ENCODE results near the gene GPC5. TPM values are rescaled to one million over a fixed set of nuclear protein-coding genes. Genes with fewer than 3 reads are reported as not detected.

The GPC5 gene
- total and polyA plus RNA-seq, 11 donors = 0.14 to 2.9 (median 0.84) TPM; not detected in 1

- DNase-seq (no peak), ATAC-seq (no peak)
- no peak overlapping the region for H3K4me3 ChIP-seq
- no peaks in the 10 kb centered on the region for H3K9me3 ChIP-seq
- no peak for TF ChIP-seq POLR2A (IDR thresholded peaks at IDR 0.05)
- TF ChIP-seq, protein P1, sequence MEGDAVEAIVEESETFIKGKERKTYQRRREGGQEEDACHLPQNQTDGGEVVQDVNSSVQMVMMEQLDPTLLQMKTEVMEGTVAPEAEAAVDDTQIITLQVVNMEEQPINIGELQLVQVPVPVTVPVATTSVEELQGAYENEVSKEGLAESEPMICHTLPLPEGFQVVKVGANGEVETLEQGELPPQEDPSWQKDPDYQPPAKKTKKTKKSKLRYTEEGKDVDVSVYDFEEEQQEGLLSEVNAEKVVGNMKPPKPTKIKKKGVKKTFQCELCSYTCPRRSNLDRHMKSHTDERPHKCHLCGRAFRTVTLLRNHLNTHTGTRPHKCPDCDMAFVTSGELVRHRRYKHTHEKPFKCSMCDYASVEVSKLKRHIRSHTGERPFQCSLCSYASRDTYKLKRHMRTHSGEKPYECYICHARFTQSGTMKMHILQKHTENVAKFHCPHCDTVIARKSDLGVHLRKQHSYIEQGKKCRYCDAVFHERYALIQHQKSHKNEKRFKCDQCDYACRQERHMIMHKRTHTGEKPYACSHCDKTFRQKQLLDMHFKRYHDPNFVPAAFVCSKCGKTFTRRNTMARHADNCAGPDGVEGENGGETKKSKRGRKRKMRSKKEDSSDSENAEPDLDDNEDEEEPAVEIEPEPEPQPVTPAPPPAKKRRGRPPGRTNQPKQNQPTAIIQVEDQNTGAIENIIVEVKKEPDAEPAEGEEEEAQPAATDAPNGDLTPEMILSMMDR (IDR thresholded peaks at IDR 0.05) = no peak
- intact Hi-C loops (cut with DNase I) = no loop called here
- no peaks in the 10 kb centered on the region for H3K27me3 ChIP-seq
- no peak overlapping the region for H3K27ac ChIP-seq
- 63 to 70% (median 66%) methylated on average over 3 of the region's 3 CpGs for whole genome bisulfite sequencing, 4 donors
- H3K36me3 ChIP-seq = no peaks in the 10 kb centered on the region
- no peaks in the 10 kb centered on the region for H3K4me1 ChIP-seq
These were observed 286.3 kb downstream of the GPC5 start for GRCh38 chr13:91684746-91685145.

- Histone ChIP-seq H3K36me3 (no peaks in the 10 kb centered on the region), H3K4me1 (no peaks in the 10 kb centered on the region), H3K27ac (no peak overlapping the region), H3K4me3 (no peak overlapping the region), H3K9me3 (no peaks in the 10 kb centered on the region), H3K27me3 (no peaks in the 10 kb centered on the region)
- no peak for DNase-seq
- WGBS, 4 donors = 53 to 60% (median 59%) methylated on average over 6 of the region's 6 CpGs
- intact Hi-C loops (cut with DNase I) = no loop called here
- no peak for ATAC-seq
- TF ChIP-seq POLR2A (IDR thresholded peaks at IDR 0.05) = no peak
- TF ChIP-seq, protein P1 (IDR thresholded peaks at IDR 0.05) = no peak
These were observed 292.5 kb downstream of the GPC5 start for GRCh38 chr13:91690944-91691343.

DNA sequence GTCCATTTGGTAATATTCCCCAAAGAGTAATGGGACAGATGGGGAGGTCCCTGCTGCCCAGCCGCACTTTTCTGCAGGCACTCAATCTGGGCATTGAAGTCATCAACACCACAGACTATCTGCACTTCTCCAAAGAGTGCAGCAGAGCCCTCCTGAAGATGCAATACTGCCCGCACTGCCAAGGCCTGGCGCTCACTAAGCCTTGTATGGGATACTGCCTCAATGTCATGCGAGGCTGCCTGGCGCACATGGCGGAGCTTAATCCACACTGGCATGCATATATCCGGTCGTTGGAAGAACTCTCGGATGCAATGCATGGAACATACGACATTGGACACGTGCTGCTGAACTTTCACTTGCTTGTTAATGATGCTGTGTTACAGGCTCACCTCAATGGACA, 295.0 kb downstream of the GPC5 start:
- Histone ChIP-seq H3K27ac (no peak overlapping the region), H3K9me3 (no peaks in the 10 kb centered on the region), H3K27me3 (no peaks in the 10 kb centered on the region), H3K4me1 (no peaks in the 10 kb centered on the region), H3K36me3 (no peaks in the 10 kb centered on the region), H3K4me3 (no peak overlapping the region)
- DNase-seq = no peak
- ATAC-seq = peak in 1 of 4 donors; percentile 15
- no peak for TF ChIP-seq POLR2A (IDR thresholded peaks at IDR 0.05)
- TF ChIP-seq, protein P1 (IDR thresholded peaks at IDR 0.05) = no peak
- intact Hi-C loops (cut with DNase I) = no loop called here
- WGBS, 4 donors = 88 to 94% (median 94%) methylated on average over 5 to 11 of the region's 11 CpGs

- ATAC-seq (no peak), DNase-seq (no peak)
- Histone ChIP-seq H3K4me1 (no peaks in the 10 kb centered on the region), H3K36me3 (no peaks in the 10 kb centered on the region), H3K27me3 (no peaks in the 10 kb centered on the region), H3K27ac (no peak overlapping the region), H3K4me3 (no peak overlapping the region), H3K9me3 (peaks cover 0 to 6% (median 0%) of the 10 kb centered on the region in 12 donors)
- no peak for TF ChIP-seq POLR2A (IDR thresholded peaks at IDR 0.05)
- TF ChIP-seq, protein P1 (IDR thresholded peaks at IDR 0.05) = no peak
- intact Hi-C loops (cut with DNase I) = loop anchor here in 1 of 10 donors (1.0 kb wide), 1 partner anchor 21 kb away; no protein-coding TSS in a partner anchor
- WGBS, 4 donors = 89 to 96% (median 90%) methylated on average over 2 of the region's 2 CpGs
These were observed 299.9 kb downstream of the GPC5 start for GRCh38 chr13:91698308-91698707.
